Adrenal gland (tissue), 12 donors: ENCODE results near the gene POLR3K. TPM values are rescaled to one million over a fixed set of nuclear protein-coding genes. Genes with fewer than 3 reads are reported as not detected.
A peak's percentile ranks its signal among the peaks of the same experiment; 100 is the strongest.

Source experiments
- DNase-seq, 7 donors: peaks; one replicate each; pipeline ENCODE4 v3.0.0-alpha.2; 2019 to 2020
- H3K27ac ChIP-seq, 5 donors: fragments of 200-600 bp; sonication (generic) in 4 of 5; 1 replicate in 3 of 5; 2 replicates in 2 of 5; pipeline versions ENCODE4 v1.5.1 to v1.8.0; 2016 to 2020; ENCODE audit warnings: mild to moderate bottlenecking in 1 of 5
- H3K27me3 ChIP-seq: fragments of 200-600 bp; 2 replicates; pipeline ENCODE4 v1.8.0; 2021
- H3K36me3 ChIP-seq, 2 donors: fragments of 200-600 bp; replicated peaks in 1 of 2; 1 replicate in 1 of 2; 2 replicates in 1 of 2; pipeline versions ENCODE4 v1.5.1 to v1.8.0; 2018 to 2022
- H3K4me1 ChIP-seq, 2 donors: fragments of 200-600 bp; replicated peaks in 1 of 2; 1 replicate in 1 of 2; 2 replicates in 1 of 2; pipeline versions ENCODE4 v1.5.1 to v1.8.0; 2018 to 2021
- H3K4me3 ChIP-seq, 4 donors: fragments of 200-600 bp; sonication (generic) in 3 of 4; one replicate each; pipeline ENCODE4 v1.5.1; 2016 to 2018
- H3K9me3 ChIP-seq, 3 donors: fragments of 200-600 bp; sonication (generic) in 1 of 3; replicated peaks in 1 of 3; 1 replicate in 2 of 3; 2 replicates in 1 of 3; pipeline versions ENCODE4 v1.5.1 to v1.8.0; 2016 to 2021
- CTCF ChIP-seq, 6 experiments: fragments of 450-650 bp in 4 of 6; fragments of 200-600 bp in 2 of 6; sonication (generic) in 1 of 6; IDR thresholded peaks; 1 replicate in 5 of 6; 2 replicates in 1 of 6; pipeline versions ENCODE4 v1.5.1 to v1.8.0; 2016 to 2021; ENCODE audit warnings: antibody characterized with exemption in 6 of 6, mild to moderate bottlenecking in 2 of 6, moderate library complexity in 1 of 6
- POLR2A ChIP-seq, 2 donors: fragments of 450-650 bp; IDR thresholded peaks; one replicate each; pipeline ENCODE4 v1.6.1; 2017; ENCODE audit warnings: antibody characterized with exemption in 2 of 2, mild to moderate bottlenecking in 2 of 2, moderate library complexity in 1 of 2
- WGBS, 4 donors: extraction: QIAGEN DNeasy Blood & Tissue Kit in 2 of 4; methylation state at CpG; one replicate each; pipeline versions ENCODE4 v1.1.5 to v1.1.7; 2013 to 2017; 5-methylcytosine and 5-hydroxymethylcytosine counted together
- intact Hi-C, 2 donors: fragments of 100-400 bp; cut with DNase I; formaldehyde crosslinking; loops; one replicate each; pipeline versions ENCODE4 v1.14.1 to v1.15.0; 2022 to 2023
- polyA plus RNA-seq, 3 donors: library from polyadenylated mRNA; stranded (reverse); fragments of 200-250 nt in 2 of 3; fragments of 350-450 nt in 1 of 3; fragmentation: Illumina TruSeq in 1 of 3; extraction: RNeasy Lipid Tissue Mini Kit (QIAGEN cat#74804) in 1 of 3; gene quantifications; one replicate each; pipeline ENCODE4 v1.2.3, GENCODE V29; 2013 to 2014
- total RNA-seq, 9 donors: library from RNA; depleted of rRNA in 4 of 9; stranded (reverse); fragments of >200 nt in 4 of 9; fragments of 120-200 nt in 1 of 9; fragmentation: NEBNext Ultra II Directional in 1 of 9; extraction: Animal tissue kit (Norgen Biotek cat#: 25700) in 1 of 9; gene quantifications; one replicate each; pipeline versions ENCODE4 v1.1.0 to v1.2.4, GENCODE V29; 2013 to 2023
- donor health status: healthy with polysubstance abuse.
- donor health status: Bipolar disorder and iron deficiency.
- donor health status: DM: yes; HTN: yes; CAD: no.
- donor health status: DM: no; HTN: no; CAD: no.
- donor health status: DM: no; HTN: no; CAD: no.
- donor health status: DM: yes; HTN: yes; CAD: no.

POLR3K gene
- total and polyA plus RNA-seq, 12 donors: 3.6 to 21.4 (median 8.6) TPM

DNA sequence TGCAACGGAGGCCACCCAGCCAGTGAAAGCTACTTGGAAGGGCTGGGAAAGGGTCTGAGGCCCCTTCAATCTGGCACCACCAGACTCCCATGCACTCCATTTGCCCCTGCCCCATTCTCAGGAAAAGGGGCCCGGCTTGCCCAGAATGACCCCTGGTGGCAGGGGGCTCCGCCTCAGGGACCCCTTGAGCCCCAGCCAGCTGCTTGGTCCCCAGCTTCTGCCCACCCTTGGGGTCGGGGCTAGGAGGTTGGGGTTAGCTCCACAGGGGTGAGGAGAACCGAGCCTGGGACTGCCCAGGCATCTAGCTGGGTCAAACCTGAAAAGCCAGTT lies 17.8 kb upstream of the POLR3K start:
- no peak for DNase-seq
- H3K36me3 ChIP-seq: no peaks in the 10 kb centered on the region
- no peak for TF ChIP-seq POLR2A (IDR thresholded peaks at IDR 0.05)
- TF ChIP-seq CTCF (IDR thresholded peaks at IDR 0.05): no peak
- H3K27ac ChIP-seq: peak overlapping the region in 2 of 5 donors; percentile 44 to 89
- no peaks in the 10 kb centered on the region for H3K9me3 ChIP-seq
- H3K4me1 ChIP-seq: peaks cover 7 to 18% of the 10 kb centered on the region in 2 donors
- H3K27me3 ChIP-seq: no peaks in the 10 kb centered on the region
- WGBS, 4 donors: 67 to 80% (median 73%) methylated on average over 3 to 5 of the region's 5 CpGs
- peak overlapping the region in 1 of 4 donors; percentile 77 for H3K4me3 ChIP-seq
- intact Hi-C loops: no loop called here

- no peaks in the 10 kb centered on the region for H3K27me3 ChIP-seq
- H3K9me3 ChIP-seq: no peaks in the 10 kb centered on the region
- no peak for TF ChIP-seq CTCF (IDR thresholded peaks at IDR 0.05)
- no peak for TF ChIP-seq POLR2A (IDR thresholded peaks at IDR 0.05)
- no peak for DNase-seq
- peaks cover 3 to 11% of the 10 kb centered on the region in 2 donors for H3K4me1 ChIP-seq
- no peak overlapping the region for H3K27ac ChIP-seq
- H3K36me3 ChIP-seq: no peaks in the 10 kb centered on the region
- WGBS, 4 donors: 67 to 83% (median 81%) methylated on average over 7 to 8 of the region's 8 CpGs
- intact Hi-C loops: no loop called here
- H3K4me3 ChIP-seq: no peak overlapping the region
Observed at GRCh38 chr16:69181-69580, 15.8 kb upstream of the POLR3K start.

GRCh38 chr16:67884-68789 lies 14.7 kb upstream of the POLR3K start:
- Histone ChIP-seq H3K4me1 (peaks cover 3 to 11% of the 10 kb centered on the region in 2 donors), H3K9me3 (no peaks in the 10 kb centered on the region), H3K4me3 (no peak overlapping the region), H3K27ac (no peak overlapping the region), H3K36me3 (no peaks in the 10 kb centered on the region), H3K27me3 (no peaks in the 10 kb centered on the region)
- TF ChIP-seq CTCF (IDR thresholded peaks at IDR 0.05): no peak
- intact Hi-C loops: loop anchor here in 1 of 2 donors (2.0 kb wide), 1 partner anchor 29 kb away; no protein-coding TSS in a partner anchor
- DNase-seq: no peak
- WGBS, 4 donors: 77 to 93% (median 80%) methylated on average over 3 to 27 of the region's 27 CpGs

DNA sequence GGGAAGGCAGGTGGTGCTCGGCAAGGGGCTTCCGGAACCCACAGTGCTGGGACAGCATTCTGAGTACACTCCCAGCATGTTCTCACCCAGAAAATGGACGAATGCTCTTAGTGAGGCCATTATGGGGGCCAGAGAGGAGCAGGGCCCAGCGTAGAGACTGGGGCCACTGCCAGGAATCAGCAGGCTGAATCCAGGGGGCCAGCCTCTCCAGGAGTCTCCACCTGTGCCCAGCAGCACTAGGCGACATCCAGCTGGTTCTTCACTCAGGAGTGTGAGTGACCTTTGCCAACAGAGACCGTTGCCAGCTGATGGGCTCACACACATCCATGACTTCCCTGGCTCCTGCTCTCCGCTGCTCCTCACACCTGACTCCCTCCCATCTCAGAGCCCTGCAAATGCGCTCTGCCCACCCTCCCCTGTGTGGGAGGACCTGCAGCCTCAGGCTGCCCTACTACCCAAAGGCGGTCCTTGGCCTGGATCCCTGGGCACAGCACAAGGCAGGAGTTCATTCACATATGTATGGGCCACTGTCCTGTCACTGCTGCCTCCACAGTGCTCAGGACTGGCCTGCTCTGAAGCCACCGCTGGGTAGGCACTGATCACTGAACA lies 13.9 kb upstream of the POLR3K start:
- Histone ChIP-seq H3K27ac (no peak overlapping the region), H3K27me3 (no peaks in the 10 kb centered on the region), H3K36me3 (peaks cover 0 to 4% of the 10 kb centered on the region in 2 donors), H3K4me1 (peaks cover 0 to 5% of the 10 kb centered on the region in 2 donors), H3K4me3 (no peak overlapping the region), H3K9me3 (no peaks in the 10 kb centered on the region)
- no peak for DNase-seq
- no peak for TF ChIP-seq CTCF (IDR thresholded peaks at IDR 0.05)
- TF ChIP-seq POLR2A (IDR thresholded peaks at IDR 0.05): no peak
- WGBS, 4 donors: 79 to 87% (median 83%) methylated on average over 7 to 10 of the region's 10 CpGs
- intact Hi-C loops: loop anchor here in 1 of 2 donors (2.0 kb wide), 1 partner anchor 30 kb away; no protein-coding TSS in a partner anchor
